ENCODE results near the gene SLC25A30.
A peak's percentile ranks its signal among the peaks of the same experiment; 100 is the strongest.

The SLC25A30 gene

GRCh38 chr13:45412274-45413049 is 5.7 kb downstream of the SLC25A30 start:
- Histone ChIP-seq H3K27me3 (ENCODE audit: control insufficient read depth in 5 of 5, insufficient read depth in 4 of 5, low read length in 5 of 5) (no peaks in the 10 kb centered on the region), H3K4me1 (ENCODE audit: control insufficient read depth in 5 of 5, insufficient read depth in 5 of 5, low read length in 5 of 5) (peaks cover 6 to 38% (median 35%) of the 10 kb centered on the region in 5 donors), H3K4me3 (ENCODE audit: low read depth in 1 of 5, low read length in 5 of 5) (no peak overlapping the region), H3K9me3 (ENCODE audit: control insufficient read depth in 5 of 5, low read length in 5 of 5) (no peaks in the 10 kb centered on the region), H3K9ac (ENCODE audit: low read length in 5 of 5) (peak overlapping the region in 1 of 5 donors; percentile 26), H3K36me3 (ENCODE audit: control insufficient read depth in 5 of 5, insufficient read depth in 5 of 5, low read length in 5 of 5) (peaks cover 16 to 31% (median 25%) of the 10 kb centered on the region in 5 donors), H3K27ac (ENCODE audit: low read depth, low read length) (peak overlapping the region; percentile 41)

GRCh38 chr13:45411631-45412030 is 6.5 kb downstream of the SLC25A30 start:
- H3K9me3 ChIP-seq (ENCODE audit: control insufficient read depth in 5 of 5, low read length in 5 of 5) = no peaks in the 10 kb centered on the region
- H3K36me3 ChIP-seq (ENCODE audit: control insufficient read depth in 5 of 5, insufficient read depth in 5 of 5, low read length in 5 of 5) = peaks cover 17 to 37% (median 32%) of the 10 kb centered on the region in 5 donors
- H3K9ac ChIP-seq (ENCODE audit: low read length in 5 of 5) = no peak overlapping the region
- no peak overlapping the region for H3K27ac ChIP-seq (ENCODE audit: low read depth, low read length)
- H3K4me1 ChIP-seq (ENCODE audit: control insufficient read depth in 5 of 5, insufficient read depth in 5 of 5, low read length in 5 of 5) = peaks cover 6 to 31% (median 28%) of the 10 kb centered on the region in 5 donors
- H3K27me3 ChIP-seq (ENCODE audit: control insufficient read depth in 5 of 5, insufficient read depth in 4 of 5, low read length in 5 of 5) = no peaks in the 10 kb centered on the region
- no peak overlapping the region for H3K4me3 ChIP-seq (ENCODE audit: low read depth in 1 of 5, low read length in 5 of 5)

GRCh38 chr13:45411221-45411620 is 7.0 kb downstream of the SLC25A30 start:
- Histone ChIP-seq H3K9ac (ENCODE audit: low read length in 5 of 5) (no peak overlapping the region), H3K27me3 (ENCODE audit: control insufficient read depth in 5 of 5, insufficient read depth in 4 of 5, low read length in 5 of 5) (no peaks in the 10 kb centered on the region), H3K4me3 (ENCODE audit: low read depth in 1 of 5, low read length in 5 of 5) (no peak overlapping the region), H3K27ac (ENCODE audit: low read depth, low read length) (no peak overlapping the region), H3K9me3 (ENCODE audit: control insufficient read depth in 5 of 5, low read length in 5 of 5) (no peaks in the 10 kb centered on the region), H3K4me1 (ENCODE audit: control insufficient read depth in 5 of 5, insufficient read depth in 5 of 5, low read length in 5 of 5) (peaks cover 6 to 28% (median 24%) of the 10 kb centered on the region in 5 donors), H3K36me3 (ENCODE audit: control insufficient read depth in 5 of 5, insufficient read depth in 5 of 5, low read length in 5 of 5) (peaks cover 21 to 41% (median 35%) of the 10 kb centered on the region in 5 donors)

- Histone ChIP-seq H3K36me3 (ENCODE audit: control insufficient read depth in 5 of 5, insufficient read depth in 5 of 5, low read length in 5 of 5) (peaks cover 23 to 46% (median 39%) of the 10 kb centered on the region in 5 donors), H3K9ac (ENCODE audit: low read length in 5 of 5) (no peak overlapping the region), H3K27ac (ENCODE audit: low read depth, low read length) (no peak overlapping the region), H3K9me3 (ENCODE audit: control insufficient read depth in 5 of 5, low read length in 5 of 5) (no peaks in the 10 kb centered on the region), H3K4me1 (ENCODE audit: control insufficient read depth in 5 of 5, insufficient read depth in 5 of 5, low read length in 5 of 5) (peaks cover 6 to 27% (median 24%) of the 10 kb centered on the region in 5 donors), H3K4me3 (ENCODE audit: low read depth in 1 of 5, low read length in 5 of 5) (no peak overlapping the region), H3K27me3 (ENCODE audit: control insufficient read depth in 5 of 5, insufficient read depth in 4 of 5, low read length in 5 of 5) (no peaks in the 10 kb centered on the region)
These were observed 7.7 kb downstream of the SLC25A30 start for GRCh38 chr13:45410466-45410865.

GRCh38 chr13:45410001-45410400 is 8.2 kb downstream of the SLC25A30 start:
- H3K9me3 ChIP-seq (ENCODE audit: control insufficient read depth in 5 of 5, low read length in 5 of 5) = no peaks in the 10 kb centered on the region
- peaks cover 27 to 50% (median 43%) of the 10 kb centered on the region in 5 donors for H3K36me3 ChIP-seq (ENCODE audit: control insufficient read depth in 5 of 5, insufficient read depth in 5 of 5, low read length in 5 of 5)

DNA sequence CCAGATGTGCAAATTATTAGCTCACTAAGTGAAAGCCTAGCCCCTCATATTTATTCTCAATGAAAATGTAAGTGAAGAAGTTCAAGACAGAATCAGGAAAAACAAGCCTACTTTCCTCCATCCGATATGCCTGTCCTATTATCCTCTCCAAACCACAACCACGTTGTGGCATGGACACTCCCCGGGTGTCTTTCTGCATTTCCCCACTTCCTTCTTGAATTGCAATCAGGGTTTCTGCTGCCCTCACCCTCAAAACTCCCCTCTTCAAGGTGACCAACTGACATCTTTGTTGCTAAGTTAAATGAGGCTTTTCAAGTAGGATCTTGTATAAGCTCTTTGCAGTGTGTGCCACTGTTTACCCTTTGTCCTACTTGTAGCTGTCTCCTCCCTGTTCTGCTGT is 11.8 kb downstream of the SLC25A30 start:
- no peak overlapping the region for H3K4me3 ChIP-seq (ENCODE audit: low read depth in 1 of 5, low read length in 5 of 5)
- H3K36me3 ChIP-seq (ENCODE audit: control insufficient read depth in 5 of 5, insufficient read depth in 5 of 5, low read length in 5 of 5) = peaks cover 43 to 81% (median 67%) of the 10 kb centered on the region in 5 donors
- no peak overlapping the region for H3K9ac ChIP-seq (ENCODE audit: low read length in 5 of 5)
- no peaks in the 10 kb centered on the region for H3K27me3 ChIP-seq (ENCODE audit: control insufficient read depth in 5 of 5, insufficient read depth in 4 of 5, low read length in 5 of 5)
- H3K27ac ChIP-seq (ENCODE audit: low read depth, low read length) = no peak overlapping the region
- H3K4me1 ChIP-seq (ENCODE audit: control insufficient read depth in 5 of 5, insufficient read depth in 5 of 5, low read length in 5 of 5) = no peaks in the 10 kb centered on the region
- no peaks in the 10 kb centered on the region for H3K9me3 ChIP-seq (ENCODE audit: control insufficient read depth in 5 of 5, low read length in 5 of 5)

More at GRCh38 chr13:45410001-45410400, 8.2 kb downstream of the SLC25A30 start:
- no peaks in the 10 kb centered on the region for H3K27me3 ChIP-seq (ENCODE audit: control insufficient read depth in 5 of 5, insufficient read depth in 4 of 5, low read length in 5 of 5)
- no peak overlapping the region for H3K4me3 ChIP-seq (ENCODE audit: low read depth in 1 of 5, low read length in 5 of 5)
- peaks cover 5 to 23% (median 19%) of the 10 kb centered on the region in 5 donors for H3K4me1 ChIP-seq (ENCODE audit: control insufficient read depth in 5 of 5, insufficient read depth in 5 of 5, low read length in 5 of 5)
- no peak overlapping the region for H3K9ac ChIP-seq (ENCODE audit: low read length in 5 of 5)
- no peak overlapping the region for H3K27ac ChIP-seq (ENCODE audit: low read depth, low read length)

DNA sequence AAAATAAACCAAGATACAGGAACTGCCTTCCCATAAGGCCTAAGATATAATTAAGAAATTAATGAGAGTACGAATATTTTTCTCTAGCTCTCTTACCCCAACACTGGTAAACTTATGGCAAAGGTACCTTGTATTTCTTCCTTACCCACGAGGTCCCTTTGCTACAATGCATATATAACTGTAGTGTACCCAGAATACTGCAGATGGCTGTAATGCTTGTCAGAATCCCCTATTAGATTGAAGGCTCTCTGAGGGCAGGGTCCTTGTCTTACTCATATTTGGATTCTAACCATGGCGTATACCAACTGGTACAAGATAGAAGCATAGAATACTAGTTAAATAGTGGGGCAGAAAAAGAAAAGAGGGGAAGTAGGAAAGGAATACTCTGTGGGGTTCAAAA is 15.1 kb downstream of the SLC25A30 start:
- Histone ChIP-seq H3K9me3 (ENCODE audit: control insufficient read depth in 5 of 5, low read length in 5 of 5) (no peaks in the 10 kb centered on the region), H3K9ac (ENCODE audit: low read length in 5 of 5) (no peak overlapping the region), H3K4me3 (ENCODE audit: low read depth in 1 of 5, low read length in 5 of 5) (no peak overlapping the region), H3K4me1 (ENCODE audit: control insufficient read depth in 5 of 5, insufficient read depth in 5 of 5, low read length in 5 of 5) (peaks cover 0 to 10% (median 0%) of the 10 kb centered on the region in 5 donors), H3K36me3 (ENCODE audit: control insufficient read depth in 5 of 5, insufficient read depth in 5 of 5, low read length in 5 of 5) (peaks cover 43 to 87% (median 69%) of the 10 kb centered on the region in 5 donors), H3K27me3 (ENCODE audit: control insufficient read depth in 5 of 5, insufficient read depth in 4 of 5, low read length in 5 of 5) (no peaks in the 10 kb centered on the region), H3K27ac (ENCODE audit: low read depth, low read length) (no peak overlapping the region)

DNA sequence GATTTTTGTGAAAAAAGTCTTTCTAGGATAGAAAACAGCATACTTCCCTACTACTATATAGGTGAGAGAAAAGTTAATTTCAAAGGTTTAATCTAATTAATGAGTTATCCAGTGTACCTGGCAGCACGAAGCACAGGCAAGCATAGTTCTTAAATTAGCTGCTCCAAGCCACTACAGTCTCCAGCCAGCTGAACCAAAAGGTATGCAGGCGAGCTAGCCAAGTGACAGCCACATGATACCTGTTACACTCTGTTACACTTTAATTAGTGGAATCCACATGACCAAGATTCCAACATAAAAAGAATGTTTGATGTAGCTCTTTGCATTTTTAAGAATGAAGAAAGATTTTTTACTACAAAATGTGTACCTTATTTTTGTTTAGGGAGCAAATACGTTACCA is 15.5 kb downstream of the SLC25A30 start:
- H3K36me3 ChIP-seq (ENCODE audit: control insufficient read depth in 5 of 5, insufficient read depth in 5 of 5, low read length in 5 of 5) = peaks cover 43 to 87% (median 68%) of the 10 kb centered on the region in 5 donors
- H3K4me3 ChIP-seq (ENCODE audit: low read depth in 1 of 5, low read length in 5 of 5) = no peak overlapping the region

DNA sequence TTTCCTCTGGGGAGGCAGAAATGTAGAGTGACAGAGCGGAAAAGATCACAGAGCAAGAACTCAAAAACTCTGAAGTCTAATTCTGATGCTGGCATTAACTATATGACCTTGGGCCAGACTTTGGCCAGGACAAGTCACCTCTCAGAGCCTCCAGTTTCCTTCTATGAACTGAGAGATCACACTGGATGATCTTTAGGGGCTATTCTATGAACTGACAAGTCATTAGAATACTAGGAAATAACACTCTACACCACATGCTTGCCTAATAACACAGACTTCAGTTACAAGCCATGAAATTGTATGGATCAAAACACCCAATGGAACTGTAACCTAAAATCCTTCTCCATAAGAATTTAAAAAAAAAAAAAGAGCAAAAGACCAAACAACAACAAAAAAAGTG is 16.9 kb downstream of the SLC25A30 start:
- H3K9ac ChIP-seq (ENCODE audit: low read length in 5 of 5) = no peak overlapping the region
- H3K27ac ChIP-seq (ENCODE audit: low read depth, low read length) = no peak overlapping the region
- no peaks in the 10 kb centered on the region for H3K27me3 ChIP-seq (ENCODE audit: control insufficient read depth in 5 of 5, insufficient read depth in 4 of 5, low read length in 5 of 5)
- H3K4me1 ChIP-seq (ENCODE audit: control insufficient read depth in 5 of 5, insufficient read depth in 5 of 5, low read length in 5 of 5) = peaks cover 0 to 18% (median 0%) of the 10 kb centered on the region in 5 donors
- H3K4me3 ChIP-seq (ENCODE audit: low read depth in 1 of 5, low read length in 5 of 5) = no peak overlapping the region
- peaks cover 39 to 83% (median 60%) of the 10 kb centered on the region in 5 donors for H3K36me3 ChIP-seq (ENCODE audit: control insufficient read depth in 5 of 5, insufficient read depth in 5 of 5, low read length in 5 of 5)
- H3K9me3 ChIP-seq (ENCODE audit: control insufficient read depth in 5 of 5, low read length in 5 of 5) = no peaks in the 10 kb centered on the region

More for the DNA sequence above, 15.5 kb downstream of the SLC25A30 start:
- Histone ChIP-seq H3K9me3 (ENCODE audit: control insufficient read depth in 5 of 5, low read length in 5 of 5) (no peaks in the 10 kb centered on the region), H3K27me3 (ENCODE audit: control insufficient read depth in 5 of 5, insufficient read depth in 4 of 5, low read length in 5 of 5) (no peaks in the 10 kb centered on the region), H3K27ac (ENCODE audit: low read depth, low read length) (no peak overlapping the region), H3K9ac (ENCODE audit: low read length in 5 of 5) (no peak overlapping the region), H3K4me1 (ENCODE audit: control insufficient read depth in 5 of 5, insufficient read depth in 5 of 5, low read length in 5 of 5) (peaks cover 0 to 10% (median 0%) of the 10 kb centered on the region in 5 donors)

DNA sequence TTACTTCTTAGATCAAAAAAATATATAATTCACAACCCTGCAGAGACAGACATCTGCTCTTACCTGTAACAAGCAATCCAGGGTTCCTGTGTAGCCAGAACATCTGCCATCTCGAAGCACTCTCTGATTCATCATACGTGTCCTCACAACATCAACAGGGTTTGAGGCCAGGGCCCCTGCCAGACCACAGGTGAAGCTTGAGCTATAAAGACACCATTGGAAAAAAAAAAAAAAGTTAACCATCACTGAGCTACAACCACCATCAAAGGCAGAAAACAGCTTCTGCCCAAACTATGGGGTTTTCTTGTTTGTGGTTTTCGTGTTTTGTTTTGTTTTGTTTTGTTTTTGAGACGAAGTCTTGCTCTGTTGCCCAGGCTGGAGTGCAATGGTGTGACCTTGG is 19.3 kb downstream of the SLC25A30 start:
- H3K27me3 ChIP-seq (ENCODE audit: control insufficient read depth in 5 of 5, insufficient read depth in 4 of 5, low read length in 5 of 5) = no peaks in the 10 kb centered on the region
- H3K4me1 ChIP-seq (ENCODE audit: control insufficient read depth in 5 of 5, insufficient read depth in 5 of 5, low read length in 5 of 5) = peaks cover 0 to 30% (median 0%) of the 10 kb centered on the region in 5 donors
- H3K9me3 ChIP-seq (ENCODE audit: control insufficient read depth in 5 of 5, low read length in 5 of 5) = no peaks in the 10 kb centered on the region
- H3K4me3 ChIP-seq (ENCODE audit: low read depth in 1 of 5, low read length in 5 of 5) = no peak overlapping the region
- H3K27ac ChIP-seq (ENCODE audit: low read depth, low read length) = no peak overlapping the region
- no peak overlapping the region for H3K9ac ChIP-seq (ENCODE audit: low read length in 5 of 5)
- peaks cover 36 to 75% (median 49%) of the 10 kb centered on the region in 5 donors for H3K36me3 ChIP-seq (ENCODE audit: control insufficient read depth in 5 of 5, insufficient read depth in 5 of 5, low read length in 5 of 5)

All from subcutaneous abdominal adipose tissue (tissue), 5 donors.